Measurements from ENCODE around the gene FHIT.

The FHIT gene

DNA sequence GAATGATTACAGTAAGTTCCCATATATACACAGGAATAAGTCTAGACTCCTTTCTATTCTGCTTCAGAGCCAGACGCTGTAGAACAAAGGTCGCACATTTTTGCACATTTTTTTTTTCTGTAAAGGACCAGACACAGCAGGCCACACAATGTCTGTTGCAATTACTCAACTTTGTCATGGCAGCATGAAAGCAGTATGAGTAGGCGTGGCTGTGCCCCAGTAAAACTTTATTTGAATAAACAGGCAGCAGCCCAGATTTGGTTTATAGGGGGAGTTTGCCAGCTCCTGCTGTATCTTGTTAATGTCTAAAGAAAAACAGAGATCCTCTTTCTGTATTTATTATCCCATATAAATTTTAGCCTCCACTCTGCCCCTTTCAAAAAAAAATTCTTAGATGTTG is 708.3 kb downstream of the FHIT start:
- TF ChIP-seq POLR2AphosphoS5 (IDR thresholded peaks at IDR 0.05; ENCODE audit: low read depth, low read length) (no peak), FOXP2 (optimal IDR thresholded peaks at IDR 0.05; ENCODE audit: borderline replicate concordance, extremely low read depth, extremely low read length, insufficient read depth) (no peak), SIN3A (IDR thresholded peaks at IDR 0.05; ENCODE audit: borderline replicate concordance, insufficient read depth, low read length) (no peak), TAF1 (IDR thresholded peaks at IDR 0.05; ENCODE audit: borderline replicate concordance, insufficient read depth, low read length) (no peak)
- TF ChIP-seq, protein P1, sequence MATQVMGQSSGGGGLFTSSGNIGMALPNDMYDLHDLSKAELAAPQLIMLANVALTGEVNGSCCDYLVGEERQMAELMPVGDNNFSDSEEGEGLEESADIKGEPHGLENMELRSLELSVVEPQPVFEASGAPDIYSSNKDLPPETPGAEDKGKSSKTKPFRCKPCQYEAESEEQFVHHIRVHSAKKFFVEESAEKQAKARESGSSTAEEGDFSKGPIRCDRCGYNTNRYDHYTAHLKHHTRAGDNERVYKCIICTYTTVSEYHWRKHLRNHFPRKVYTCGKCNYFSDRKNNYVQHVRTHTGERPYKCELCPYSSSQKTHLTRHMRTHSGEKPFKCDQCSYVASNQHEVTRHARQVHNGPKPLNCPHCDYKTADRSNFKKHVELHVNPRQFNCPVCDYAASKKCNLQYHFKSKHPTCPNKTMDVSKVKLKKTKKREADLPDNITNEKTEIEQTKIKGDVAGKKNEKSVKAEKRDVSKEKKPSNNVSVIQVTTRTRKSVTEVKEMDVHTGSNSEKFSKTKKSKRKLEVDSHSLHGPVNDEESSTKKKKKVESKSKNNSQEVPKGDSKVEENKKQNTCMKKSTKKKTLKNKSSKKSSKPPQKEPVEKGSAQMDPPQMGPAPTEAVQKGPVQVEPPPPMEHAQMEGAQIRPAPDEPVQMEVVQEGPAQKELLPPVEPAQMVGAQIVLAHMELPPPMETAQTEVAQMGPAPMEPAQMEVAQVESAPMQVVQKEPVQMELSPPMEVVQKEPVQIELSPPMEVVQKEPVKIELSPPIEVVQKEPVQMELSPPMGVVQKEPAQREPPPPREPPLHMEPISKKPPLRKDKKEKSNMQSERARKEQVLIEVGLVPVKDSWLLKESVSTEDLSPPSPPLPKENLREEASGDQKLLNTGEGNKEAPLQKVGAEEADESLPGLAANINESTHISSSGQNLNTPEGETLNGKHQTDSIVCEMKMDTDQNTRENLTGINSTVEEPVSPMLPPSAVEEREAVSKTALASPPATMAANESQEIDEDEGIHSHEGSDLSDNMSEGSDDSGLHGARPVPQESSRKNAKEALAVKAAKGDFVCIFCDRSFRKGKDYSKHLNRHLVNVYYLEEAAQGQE (IDR thresholded peaks at IDR 0.05; ENCODE audit: insufficient read depth in 1 of 2, low read depth in 2 of 2, low read length in 2 of 2) = no peak

DNA sequence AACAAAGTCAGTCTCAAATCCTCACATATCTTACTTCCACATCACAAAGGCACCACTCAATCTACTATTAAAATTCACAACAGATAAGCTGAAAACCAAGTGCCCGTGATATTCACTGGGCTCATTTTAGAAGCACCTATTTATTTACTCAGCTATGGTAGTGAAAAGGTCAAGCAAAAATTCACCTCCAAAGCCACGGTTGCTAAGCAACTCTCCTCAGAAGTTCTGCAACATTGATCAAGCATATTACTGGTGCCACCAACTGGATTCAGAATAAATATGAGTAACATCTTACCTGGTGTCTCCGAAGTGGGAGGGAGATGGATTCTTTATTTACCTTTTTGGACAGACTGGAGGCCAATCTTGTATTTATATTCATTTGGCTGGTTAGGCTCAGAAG is 714.8 kb downstream of the FHIT start:
- no peak for TF ChIP-seq TAF1 (IDR thresholded peaks at IDR 0.05; ENCODE audit: borderline replicate concordance, insufficient read depth, low read length)
- TF ChIP-seq SIN3A (IDR thresholded peaks at IDR 0.05; ENCODE audit: borderline replicate concordance, insufficient read depth, low read length) = no peak
- no peak for TF ChIP-seq FOXP2 (optimal IDR thresholded peaks at IDR 0.05; ENCODE audit: borderline replicate concordance, extremely low read depth, extremely low read length, insufficient read depth)
- TF ChIP-seq, protein P1 (IDR thresholded peaks at IDR 0.05; ENCODE audit: insufficient read depth in 1 of 2, low read depth in 2 of 2, low read length in 2 of 2) = no peak
- TF ChIP-seq POLR2AphosphoS5 (IDR thresholded peaks at IDR 0.05; ENCODE audit: low read depth, low read length) = no peak

DNA sequence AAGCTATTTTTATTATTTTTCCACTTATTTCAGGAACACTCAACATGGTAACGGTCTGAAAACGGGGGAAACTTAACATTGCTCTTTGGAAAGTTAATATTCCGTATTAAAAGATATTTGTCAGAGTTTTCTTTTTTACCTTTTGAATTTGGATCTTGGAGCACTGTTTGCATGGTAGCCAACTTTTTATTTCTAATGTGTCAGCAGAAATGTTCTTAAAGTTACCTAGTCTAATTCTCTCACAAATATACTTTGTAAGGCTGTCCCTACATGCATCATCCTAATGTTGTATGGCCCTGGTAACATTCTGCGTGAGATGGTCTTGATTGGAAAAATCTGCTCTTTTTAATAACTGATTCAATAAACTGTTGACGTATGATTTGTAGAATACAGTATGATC is 719.5 kb downstream of the FHIT start:
- TF ChIP-seq FOXP2 (optimal IDR thresholded peaks at IDR 0.05; ENCODE audit: borderline replicate concordance, extremely low read depth, extremely low read length, insufficient read depth) (no peak), TAF1 (IDR thresholded peaks at IDR 0.05; ENCODE audit: borderline replicate concordance, insufficient read depth, low read length) (no peak), POLR2AphosphoS5 (IDR thresholded peaks at IDR 0.05; ENCODE audit: low read depth, low read length) (no peak), SIN3A (IDR thresholded peaks at IDR 0.05; ENCODE audit: borderline replicate concordance, insufficient read depth, low read length) (no peak)
- TF ChIP-seq, protein P1 (IDR thresholded peaks at IDR 0.05; ENCODE audit: insufficient read depth in 1 of 2, low read depth in 2 of 2, low read length in 2 of 2) = no peak

DNA sequence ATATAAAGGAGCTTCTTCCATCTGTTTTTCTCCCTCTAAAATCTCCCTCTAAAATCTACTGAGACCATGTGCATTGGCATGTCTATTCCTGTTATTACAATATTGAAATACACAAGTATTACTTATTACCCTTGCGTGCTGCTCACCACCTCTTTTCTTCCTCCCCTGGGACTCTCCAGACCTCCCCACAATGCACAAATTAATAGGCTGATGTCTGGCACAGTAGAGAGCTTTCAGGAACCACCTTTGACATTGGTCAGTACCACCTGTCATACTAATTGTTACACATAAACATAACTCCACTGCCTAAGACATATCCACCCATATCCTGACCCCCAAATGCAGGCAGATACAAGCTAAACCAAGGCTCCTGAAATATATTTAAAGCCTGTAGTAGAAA is 722.6 kb downstream of the FHIT start:
- TF ChIP-seq FOXP2 (optimal IDR thresholded peaks at IDR 0.05; ENCODE audit: borderline replicate concordance, extremely low read depth, extremely low read length, insufficient read depth) = no peak
- TF ChIP-seq, protein P1 (IDR thresholded peaks at IDR 0.05; ENCODE audit: insufficient read depth in 1 of 2, low read depth in 2 of 2, low read length in 2 of 2) = no peak
- TF ChIP-seq TAF1 (IDR thresholded peaks at IDR 0.05; ENCODE audit: borderline replicate concordance, insufficient read depth, low read length) = no peak
- TF ChIP-seq POLR2AphosphoS5 (IDR thresholded peaks at IDR 0.05; ENCODE audit: low read depth, low read length) = no peak
- TF ChIP-seq SIN3A (IDR thresholded peaks at IDR 0.05; ENCODE audit: borderline replicate concordance, insufficient read depth, low read length) = no peak

DNA sequence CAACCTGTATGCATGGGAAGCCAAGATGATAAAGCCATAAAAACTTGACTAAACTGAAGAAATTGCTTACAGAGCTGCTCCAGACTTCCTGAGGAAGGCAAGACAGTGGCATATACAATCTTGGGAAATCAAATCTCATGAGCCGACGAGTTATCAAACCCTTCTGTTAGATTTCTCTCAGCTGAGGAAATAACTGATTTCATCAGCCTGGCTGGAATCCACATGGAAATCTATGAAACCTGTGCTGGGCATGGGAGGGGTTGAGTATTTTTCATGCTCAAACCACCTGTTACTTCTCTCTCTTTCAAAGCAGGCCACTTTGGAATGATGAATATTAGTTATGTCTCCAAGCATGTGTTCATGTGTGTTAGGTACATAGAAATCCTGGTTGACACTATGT is 727.7 kb downstream of the FHIT start:
- no peak for TF ChIP-seq FOXP2 (optimal IDR thresholded peaks at IDR 0.05; ENCODE audit: borderline replicate concordance, extremely low read depth, extremely low read length, insufficient read depth)
- TF ChIP-seq POLR2AphosphoS5 (IDR thresholded peaks at IDR 0.05; ENCODE audit: low read depth, low read length) = no peak
- no peak for TF ChIP-seq TAF1 (IDR thresholded peaks at IDR 0.05; ENCODE audit: borderline replicate concordance, insufficient read depth, low read length)
- TF ChIP-seq SIN3A (IDR thresholded peaks at IDR 0.05; ENCODE audit: borderline replicate concordance, insufficient read depth, low read length) = no peak
- TF ChIP-seq, protein P1 (IDR thresholded peaks at IDR 0.05; ENCODE audit: insufficient read depth in 1 of 2, low read depth in 2 of 2, low read length in 2 of 2) = no peak
